ENCODE measurements around the gene FNDC10.

The FNDC10 gene

DNA sequence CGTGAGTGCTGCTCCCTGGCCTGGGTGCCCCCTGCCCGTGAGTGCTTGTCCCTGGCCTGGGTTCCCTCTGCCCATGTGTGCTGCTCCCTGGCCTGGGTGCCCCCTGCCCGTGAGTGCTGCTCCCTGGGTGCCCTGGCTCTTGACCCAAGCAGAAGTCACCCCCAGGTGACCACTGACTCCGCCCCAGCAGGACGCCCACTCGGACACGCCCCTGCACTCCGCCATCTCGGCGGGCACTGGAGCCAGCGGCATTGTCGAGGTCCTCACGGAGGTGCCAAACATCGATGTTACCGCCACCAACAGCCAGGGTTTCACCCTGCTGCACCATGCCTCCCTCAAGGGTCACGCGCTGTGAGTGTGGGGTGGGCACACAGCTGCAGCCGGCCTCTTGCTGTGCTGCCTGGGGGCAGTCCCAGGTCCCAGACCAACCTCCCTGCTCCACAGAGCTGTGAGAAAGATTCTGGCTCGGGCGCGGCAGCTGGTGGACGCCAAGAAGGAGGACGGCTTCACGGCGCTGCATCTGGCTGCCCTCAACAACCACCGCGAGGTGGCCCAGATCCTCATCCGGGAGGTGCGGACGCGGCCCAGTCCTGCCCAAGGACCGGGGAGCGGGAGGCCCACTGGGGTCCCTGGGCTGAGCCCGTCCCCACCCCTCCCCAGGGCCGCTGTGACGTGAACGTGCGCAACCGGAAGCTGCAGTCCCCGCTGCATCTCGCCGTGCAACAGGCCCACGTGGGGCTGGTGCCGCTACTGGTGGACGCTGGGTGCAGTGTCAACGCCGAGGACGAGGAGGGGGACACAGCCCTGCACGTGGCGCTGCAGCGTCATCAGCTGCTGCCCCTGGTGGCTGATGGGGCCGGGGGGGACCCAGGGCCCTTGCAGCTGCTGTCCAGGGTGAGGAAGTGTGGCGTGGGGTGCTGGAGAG lies 28.2 kb upstream of the FNDC10 start:
- no peak for DNase-seq

DNA sequence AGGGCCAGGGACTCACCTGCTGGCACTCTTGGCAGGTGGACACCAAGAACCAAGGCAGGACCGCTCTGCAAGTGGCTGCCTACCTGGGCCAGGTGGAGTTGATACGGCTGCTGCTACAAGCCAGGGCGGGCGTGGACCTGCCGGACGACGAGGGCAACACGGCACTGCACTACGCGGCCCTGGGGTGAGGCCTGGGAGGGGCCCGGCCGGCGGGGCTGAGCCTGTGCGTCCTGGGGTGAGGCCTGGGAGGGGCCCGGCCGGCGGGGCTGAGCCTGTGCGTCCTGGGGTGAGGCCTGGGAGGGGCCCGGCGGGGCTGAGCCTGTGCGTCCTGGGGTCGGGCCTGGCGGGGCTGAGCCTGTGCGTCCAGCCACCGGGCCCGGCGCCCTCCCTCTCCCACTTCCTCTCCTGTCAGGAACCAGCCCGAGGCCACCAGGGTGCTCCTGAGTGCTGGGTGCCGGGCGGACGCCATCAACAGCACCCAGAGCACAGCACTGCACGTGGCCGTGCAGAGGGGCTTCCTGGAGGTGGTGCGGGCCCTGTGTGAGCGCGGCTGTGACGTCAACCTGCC lies 27.4 kb upstream of the FNDC10 start:
- no peak for DNase-seq

DNA sequence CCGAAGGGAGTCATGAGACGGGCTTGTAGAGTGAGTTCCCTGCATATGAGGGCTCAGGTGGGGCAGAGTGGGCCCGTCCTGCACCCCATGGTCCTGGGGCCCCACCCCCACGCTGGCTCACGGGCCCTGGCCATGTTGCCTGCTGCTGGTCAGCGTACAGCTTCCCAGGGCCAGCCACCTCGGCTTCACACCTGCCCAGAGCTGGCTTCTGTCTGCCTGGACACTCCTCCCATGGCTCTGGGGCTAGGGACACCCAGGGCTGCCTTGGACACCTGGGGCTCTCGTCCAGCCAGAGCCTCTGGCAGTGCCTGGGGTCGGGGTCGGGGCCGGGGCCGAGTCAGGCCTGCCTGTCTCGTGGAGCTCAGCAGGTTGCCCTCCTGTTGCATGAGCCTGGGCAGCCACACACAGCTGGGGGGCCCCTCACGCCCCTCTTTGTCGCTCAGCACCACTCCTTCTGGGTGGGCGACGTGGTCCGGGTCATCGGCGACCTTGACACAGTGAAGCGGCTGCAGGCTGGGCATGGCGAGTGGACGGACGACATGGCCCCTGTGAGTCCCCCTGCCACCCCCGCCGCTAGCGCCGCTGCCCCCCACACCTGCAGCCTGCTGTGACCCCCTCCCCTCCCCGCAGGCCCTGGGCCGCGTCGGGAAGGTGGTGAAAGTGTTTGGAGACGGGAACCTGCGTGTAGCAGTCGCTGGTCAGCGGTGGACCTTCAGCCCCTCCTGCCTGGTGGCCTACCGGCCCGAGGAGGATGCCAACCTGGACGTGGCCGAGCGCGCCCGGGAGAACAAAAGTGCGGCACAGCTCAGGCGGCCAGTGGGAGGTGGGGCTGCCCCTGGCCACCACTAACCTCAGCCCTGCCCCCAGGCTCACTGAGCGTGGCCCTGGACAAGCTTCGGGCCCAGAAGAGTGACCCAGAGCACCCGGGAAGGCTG lies 26.5 kb upstream of the FNDC10 start:
- no peak for DNase-seq

DNA sequence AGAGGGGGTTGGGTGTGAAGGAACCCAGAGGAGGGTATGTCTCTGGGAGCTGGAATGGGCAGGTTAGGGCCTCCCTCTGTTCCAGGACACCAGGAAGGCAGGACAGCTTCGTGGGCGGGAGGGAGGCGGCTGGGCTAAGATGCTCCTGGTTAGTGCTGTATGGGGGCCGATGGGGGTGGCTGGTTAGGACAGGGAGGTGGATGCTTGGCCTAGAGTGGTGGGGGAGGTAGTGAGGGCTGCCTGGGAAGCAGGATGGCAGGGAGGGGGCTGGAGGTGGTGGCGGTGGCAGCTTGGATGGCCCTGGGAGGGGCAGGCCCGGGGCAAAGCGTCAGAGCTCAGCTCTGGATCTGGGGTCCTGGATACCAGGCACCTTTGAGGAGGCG lies 25.9 kb upstream of the FNDC10 start:
- DNase-seq = no peak

DNA sequence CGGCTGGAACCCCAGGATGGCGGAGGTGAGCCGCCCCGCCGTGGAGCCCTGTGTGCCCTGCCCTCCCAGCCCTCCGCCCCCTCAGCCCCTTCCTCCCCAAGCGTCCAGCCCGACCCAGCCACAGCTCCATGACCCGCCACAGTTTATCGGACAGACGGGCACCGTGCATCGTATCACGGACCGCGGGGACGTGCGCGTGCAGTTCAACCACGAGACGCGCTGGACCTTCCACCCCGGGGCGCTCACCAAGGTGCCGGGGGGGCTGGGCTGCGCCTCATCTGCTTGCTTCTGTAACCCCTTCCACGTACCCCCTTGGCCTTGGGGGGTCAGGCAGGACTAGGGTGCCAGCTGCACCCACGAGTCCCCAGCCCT lies 25.5 kb upstream of the FNDC10 start:
- DNase-seq = no peak

DNA sequence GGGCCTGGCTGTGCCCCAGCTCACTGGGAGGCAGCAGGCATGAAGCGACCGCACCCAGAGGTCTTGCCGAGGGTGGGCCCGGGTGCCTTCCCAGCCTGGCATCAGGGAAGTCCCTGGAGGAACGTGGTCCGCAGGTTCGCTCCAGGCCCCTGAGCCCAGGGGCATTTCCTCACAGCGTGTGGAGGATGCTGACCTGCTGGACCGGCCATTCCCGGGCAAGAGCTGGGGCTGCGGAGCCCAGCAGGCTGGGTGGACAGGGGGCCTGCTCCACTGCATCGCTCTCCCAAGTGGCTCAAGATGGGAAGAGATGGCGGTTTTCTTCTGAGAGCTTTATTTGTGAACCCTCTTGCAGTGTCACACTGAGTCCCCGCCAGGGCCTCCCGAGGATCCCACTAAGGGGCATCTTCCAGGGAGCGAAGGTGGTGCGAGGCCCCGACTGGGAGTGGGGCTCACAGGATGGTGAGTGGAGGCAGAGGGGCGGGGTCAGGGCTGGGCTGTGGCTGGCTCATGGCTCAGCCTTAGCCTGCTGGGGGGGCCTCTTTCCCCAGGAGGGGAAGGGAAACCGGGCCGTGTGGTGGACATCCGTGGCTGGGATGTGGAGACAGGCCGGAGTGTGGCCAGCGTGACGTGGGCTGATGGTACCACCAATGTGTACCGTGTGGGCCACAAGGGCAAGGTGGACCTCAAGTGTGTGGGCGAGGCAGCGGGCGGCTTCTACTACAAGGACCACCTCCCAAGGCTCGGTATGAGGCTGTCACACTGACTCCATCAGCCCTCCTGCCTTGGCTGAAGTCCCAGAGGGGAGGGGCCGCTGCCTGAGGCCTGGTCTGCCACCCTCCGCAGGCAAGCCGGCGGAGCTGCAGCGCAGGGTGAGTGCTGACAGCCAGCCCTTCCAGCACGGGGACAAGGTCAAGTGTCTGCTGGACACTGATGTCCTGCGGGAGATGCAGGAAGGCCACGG lies 24.8 kb upstream of the FNDC10 start:
- DNase-seq = no peak

DNA sequence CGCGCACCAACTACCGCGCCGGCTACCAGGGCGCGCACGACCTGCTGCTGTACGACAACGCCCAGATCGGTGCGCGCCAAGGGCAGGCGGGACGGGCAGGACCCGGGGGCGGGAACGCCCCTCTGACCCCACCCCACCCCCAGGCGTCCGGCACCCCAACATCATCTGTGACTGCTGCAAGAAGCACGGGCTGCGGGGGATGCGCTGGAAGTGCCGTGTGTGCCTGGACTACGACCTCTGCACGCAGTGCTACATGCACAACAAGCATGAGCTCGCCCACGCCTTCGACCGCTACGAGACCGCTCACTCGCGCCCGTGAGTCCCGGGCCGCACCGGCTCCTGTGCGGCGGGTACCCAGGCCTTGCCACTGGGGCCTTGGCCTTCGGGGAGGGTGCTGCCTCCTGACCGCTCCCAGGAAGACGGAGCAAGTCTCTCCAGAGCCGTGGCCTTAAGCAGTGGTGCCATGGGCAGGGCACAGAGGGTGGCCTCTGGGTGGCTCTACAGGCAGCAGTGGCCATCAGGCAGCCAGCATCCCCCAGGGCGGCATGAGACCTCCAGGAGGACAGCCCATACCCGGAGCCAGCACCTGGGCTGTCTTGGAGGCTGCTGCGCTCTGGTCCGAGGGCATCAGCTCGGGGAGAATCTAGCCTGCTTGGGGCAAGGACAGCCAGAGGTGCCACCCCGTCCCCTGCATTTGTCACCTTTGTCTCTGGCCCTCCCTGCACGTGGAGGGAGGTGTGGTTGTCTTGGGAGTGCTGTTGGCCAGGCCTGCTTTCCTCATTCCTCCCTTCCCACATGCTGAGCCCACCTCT lies 23.9 kb upstream of the FNDC10 start:
- DNase-seq = no peak

DNA sequence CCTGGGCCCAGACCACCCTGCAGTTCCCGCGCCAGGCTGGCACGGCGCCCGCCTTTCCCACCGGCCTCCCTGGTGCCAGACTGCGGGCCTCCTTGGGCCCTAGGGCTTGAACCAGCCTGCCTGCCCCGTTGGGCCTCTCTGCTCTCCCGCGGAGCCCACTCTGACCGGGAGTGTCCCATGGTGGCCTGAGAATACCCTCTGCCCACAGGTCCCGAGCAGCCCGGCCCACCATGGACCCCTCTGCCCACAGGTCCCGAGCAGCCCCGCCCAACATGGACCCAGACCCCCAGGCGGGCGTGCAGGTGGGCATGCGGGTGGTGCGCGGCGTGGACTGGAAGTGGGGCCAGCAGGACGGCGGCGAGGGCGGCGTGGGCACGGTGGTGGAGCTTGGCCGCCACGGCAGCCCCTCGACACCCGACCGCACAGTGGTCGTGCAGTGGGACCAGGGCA lies 23.3 kb upstream of the FNDC10 start:
- no peak for DNase-seq

DNA sequence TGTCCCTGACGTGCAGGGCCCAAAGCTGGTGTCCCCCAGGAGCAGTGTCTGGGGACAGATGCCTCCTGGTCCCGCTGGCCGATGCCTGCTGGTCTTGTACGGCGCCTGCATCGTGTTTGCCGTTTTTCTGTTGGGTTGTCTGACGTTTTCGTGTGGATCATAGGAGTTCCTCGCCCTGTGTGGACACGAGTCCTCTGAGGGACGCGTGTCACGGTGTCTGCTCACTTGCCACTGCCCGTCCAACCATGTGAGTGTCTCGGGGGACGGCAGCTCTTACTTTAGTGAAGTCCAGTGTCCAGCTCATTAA lies 22.8 kb upstream of the FNDC10 start:
- DNase-seq = no peak

DNA sequence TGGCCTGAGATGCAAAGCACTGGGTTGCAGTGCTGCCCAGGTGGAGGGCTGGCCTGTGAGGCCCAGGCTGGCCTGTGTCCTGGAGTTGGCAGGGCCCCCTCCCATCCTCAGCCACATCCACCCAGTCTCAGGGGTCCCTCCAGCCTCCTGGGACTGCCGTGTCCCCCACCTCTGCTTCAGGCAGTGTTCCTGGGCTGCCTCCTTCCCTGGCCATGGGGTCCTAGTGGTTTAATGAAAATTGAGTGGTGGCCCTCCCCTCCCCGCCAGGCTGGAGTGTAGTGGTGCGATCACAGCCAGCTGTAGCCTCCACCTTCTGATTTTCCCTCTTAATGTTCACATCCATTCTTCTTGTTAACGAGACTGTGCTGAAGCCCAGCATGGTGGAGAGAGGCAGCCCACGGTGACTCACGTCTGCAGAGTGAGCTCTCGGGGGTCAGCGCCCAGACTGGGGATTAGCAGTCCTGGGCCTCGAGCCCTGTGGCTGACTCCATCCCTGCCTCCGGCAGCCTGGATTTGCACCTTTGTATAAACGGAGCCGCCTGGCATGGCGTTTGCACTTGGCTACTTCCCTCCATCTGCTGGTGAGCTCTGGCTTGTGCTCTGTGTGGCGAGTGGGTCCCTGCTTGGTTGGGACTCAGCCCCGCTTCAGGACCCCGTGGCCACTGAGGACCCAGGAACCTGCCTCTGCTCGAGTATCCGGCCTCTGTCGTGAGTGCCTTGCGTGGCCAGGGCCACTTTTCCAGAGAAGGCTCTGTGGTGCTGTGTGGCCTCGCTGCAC lies 22.3 kb upstream of the FNDC10 start:
- DNase-seq = no peak

DNA sequence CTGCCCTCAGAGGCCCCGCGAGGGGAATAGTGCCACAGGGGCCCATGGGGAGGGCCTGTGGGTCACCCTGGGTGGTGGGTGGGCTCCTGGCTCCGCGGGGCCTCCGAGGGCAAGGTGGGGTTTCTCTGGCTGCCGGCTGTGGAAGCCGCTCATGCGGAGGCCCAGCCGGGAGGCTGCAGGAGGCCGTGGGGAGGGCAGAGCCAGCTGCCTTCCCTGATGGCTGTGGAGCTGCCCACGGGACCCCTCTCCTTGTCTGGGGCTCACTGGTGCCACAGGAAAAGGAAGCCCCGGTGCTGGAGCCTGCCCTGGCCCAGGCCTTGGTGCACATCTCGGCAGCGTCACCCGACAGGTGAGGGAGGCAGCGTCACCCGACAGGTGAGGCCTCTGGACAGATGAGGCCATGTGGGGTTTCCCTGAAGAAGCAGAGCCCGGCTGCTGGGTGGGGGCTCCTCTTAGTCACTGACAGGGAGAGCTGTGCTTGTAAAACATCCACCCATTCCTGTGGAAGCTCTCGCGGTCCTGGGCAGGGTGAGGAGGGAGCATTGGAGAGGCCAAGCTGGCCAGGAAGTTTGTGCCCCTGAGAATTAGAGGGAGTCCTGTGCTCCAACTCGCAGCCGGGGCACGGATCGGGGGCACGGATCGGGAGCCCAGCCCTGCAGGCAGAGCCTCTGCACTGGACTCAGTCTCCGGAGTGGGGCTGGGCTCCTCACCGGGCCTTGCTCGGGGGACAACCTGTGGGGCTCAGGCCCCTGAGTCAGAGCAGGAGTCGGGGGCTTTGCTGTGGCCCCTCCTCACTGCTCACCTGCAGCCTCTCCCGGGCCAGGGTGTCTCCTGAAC lies 21.5 kb upstream of the FNDC10 start:
- no peak for DNase-seq

DNA sequence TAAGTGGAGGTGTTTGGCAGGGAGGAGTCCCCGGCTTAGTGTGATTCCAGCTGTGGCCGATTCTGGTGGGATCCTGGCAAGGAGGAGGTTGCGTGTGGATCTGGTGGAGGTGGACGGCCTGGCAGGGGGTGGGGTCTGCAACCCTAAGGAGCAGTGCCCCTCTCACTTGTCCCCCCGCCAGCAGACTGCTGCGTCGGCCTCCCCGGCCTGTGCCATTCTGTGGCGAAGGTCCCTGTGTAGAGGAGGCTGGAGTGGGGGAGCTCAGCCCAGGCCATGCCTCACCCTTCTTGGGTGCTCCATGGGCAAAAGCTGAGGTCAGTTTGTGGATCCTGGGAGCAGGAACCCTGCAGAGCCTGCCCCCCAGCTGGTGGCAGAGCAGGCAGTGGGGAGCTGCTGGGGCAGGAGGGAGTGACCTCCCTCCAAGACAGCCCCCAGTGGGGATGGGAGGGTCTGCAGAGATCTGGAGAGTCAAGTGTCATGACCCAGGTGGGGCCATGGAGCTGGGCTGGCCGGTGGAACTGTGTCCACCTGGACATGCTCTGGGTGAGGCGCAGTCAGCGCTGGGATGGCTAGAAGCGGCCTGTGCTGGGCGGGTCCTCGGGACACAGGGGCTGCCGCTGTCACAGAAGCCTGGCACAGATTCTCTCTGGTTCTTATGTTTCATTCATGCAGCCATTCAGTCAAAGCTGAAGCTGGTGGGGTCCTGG lies 20.7 kb upstream of the FNDC10 start:
- no peak for DNase-seq

DNA sequence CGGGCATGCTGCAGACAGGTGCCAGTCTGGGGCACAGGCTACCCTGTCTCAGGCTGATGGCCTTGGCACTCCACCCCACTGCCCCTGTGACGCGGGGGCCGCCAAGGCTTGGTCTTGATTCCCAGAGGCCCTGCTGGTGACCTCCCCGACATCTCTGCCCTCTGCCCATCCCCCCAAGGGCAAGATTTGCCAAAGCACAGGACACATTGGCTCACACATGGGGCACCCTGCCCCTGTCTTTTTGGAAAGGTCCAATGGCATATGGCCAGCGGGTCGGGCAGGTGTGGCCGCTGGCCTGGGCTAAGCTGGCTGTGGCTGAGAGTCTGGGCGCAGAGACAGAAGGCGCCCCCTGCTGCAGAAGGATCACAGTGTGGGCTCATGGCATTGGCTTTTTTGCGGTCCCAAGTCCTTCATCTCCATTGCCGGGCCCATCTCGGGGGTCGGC lies 20.0 kb upstream of the FNDC10 start:
- DNase-seq = no peak

DNA sequence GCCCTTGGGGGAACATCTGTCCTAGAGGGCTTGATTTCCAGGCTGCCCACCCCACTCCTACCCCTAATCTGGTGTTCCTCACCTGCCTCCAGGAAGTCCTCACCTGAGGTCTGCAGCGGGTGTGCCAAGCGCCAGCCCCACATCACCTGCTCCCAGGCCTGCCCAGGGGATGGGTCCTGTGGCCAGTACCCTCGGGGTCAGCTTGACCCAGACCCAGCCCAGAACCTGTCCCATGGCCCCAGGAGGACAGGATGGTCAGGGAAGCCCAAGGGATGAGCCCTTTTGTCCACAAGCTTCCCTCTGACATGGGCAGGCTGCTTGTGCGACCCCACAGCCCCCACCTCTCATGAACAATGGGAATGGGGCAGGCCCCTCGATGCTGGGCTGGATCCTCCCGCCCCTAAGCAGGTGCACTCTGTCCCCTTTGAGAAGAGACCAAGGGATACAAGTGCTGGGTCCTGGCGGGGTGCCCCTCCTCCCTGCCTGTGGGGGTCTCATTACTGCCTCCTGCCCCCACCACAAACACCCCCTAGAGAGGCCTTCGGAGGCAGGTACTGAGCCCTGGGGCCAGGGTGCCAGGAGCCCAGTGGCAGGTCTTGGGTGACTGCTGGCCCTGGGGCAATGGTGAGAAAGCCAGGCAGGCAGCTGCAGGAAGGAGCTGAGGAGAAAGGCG lies 18.6 kb upstream of the FNDC10 start:
- no peak for DNase-seq

DNA sequence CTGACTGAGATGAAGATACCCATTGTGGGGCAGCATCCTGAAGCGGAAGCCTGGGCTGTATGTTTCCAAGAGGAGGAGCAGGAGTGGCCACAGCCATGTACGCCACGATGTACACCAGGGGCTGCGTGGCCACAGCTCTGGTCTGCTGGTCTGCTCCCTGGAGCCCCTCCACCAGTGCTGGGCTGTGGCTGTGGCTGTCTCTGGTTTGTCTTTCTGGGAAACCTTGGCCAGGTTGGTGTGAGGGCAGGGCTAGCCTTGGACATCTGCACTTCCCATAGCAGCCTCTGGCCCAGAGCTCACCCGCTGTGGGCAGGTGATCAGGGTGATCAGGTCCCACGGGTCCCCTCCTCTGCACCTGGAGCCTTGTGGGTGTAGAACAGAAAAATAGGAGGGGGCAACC lies 18.0 kb upstream of the FNDC10 start:
- no peak for DNase-seq

DNA sequence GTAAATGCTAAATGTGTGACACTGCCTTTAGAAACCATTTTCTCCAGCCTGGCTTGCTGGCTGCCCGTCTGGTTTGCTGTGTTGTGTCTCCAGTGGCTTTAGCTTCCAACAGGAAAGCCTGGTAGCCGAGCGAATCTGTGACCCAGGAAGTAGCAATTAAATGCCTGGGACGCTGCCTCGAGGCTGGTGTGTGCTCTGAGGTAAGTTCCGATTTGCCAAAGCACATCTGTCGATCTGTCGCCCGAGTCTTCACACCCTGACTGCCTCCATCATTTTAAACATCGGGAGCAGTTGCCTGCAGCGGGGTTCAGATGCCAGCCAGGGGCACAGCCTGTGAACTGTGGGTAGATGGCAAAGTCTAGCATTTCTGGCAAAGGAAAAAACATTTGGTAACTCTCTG lies 17.6 kb upstream of the FNDC10 start:
- DNase-seq = no peak

DNA sequence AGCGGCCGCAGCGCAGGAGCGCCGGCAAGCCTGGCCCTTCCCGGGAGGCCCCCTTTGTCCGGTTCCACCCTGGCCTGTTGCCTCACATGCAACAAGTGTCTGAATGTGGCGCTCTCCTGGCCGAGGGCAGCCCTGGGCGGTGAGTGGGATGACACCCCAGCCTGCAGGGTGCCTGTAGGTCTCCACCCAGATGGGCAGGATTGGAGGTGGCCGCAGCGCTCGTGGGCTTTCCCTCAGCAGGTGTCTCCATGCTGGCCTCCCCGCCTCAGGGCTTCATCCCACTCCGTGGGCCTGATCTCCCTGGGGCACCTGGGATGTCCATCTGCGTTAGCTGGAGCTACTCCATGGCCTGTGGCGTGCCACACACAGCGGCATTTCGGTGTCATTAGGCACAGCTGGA lies 16.9 kb upstream of the FNDC10 start:
- no peak for DNase-seq

DNA sequence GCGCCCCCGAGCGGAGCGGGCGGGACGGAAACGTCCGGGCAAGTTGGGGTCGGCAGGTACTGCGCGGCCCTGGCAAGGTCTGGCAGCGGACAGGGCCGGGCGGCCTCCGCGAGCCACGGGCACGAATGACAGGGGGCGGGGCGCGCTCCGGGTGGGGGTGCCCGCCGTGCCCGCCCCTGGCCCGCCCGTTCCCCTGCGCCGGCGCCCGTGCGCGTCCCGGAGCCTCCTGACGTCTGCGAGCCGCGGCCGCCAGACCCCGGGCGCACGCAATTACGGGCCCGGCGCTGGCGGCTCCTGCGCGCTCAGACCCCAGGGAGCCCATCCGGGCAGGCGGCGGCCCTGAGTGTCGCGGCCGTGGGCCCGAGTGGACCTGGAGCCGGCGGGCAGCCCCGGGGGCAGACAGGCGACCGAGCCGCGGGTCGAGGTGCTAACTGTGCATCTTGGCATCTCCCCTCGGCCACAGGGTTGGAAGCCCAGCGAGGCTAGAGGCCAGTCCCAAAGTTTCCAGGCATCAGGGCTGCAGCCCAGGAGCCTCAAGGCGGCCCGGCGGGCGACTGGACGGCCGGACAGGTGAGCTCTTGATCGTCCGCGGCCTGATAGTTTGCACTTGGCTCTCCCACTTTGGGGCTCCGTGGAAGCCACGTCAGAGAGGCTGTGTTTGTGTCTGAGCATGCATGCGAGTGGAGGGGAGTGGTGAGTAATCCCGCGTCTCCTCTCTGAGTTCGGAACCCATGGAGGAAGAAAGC lies 16.3 kb upstream of the FNDC10 start:
- no peak for DNase-seq

Measured in NCI-H1105 (cell line).